ENCODE data around the gene NPB.

NPB gene

DNA sequence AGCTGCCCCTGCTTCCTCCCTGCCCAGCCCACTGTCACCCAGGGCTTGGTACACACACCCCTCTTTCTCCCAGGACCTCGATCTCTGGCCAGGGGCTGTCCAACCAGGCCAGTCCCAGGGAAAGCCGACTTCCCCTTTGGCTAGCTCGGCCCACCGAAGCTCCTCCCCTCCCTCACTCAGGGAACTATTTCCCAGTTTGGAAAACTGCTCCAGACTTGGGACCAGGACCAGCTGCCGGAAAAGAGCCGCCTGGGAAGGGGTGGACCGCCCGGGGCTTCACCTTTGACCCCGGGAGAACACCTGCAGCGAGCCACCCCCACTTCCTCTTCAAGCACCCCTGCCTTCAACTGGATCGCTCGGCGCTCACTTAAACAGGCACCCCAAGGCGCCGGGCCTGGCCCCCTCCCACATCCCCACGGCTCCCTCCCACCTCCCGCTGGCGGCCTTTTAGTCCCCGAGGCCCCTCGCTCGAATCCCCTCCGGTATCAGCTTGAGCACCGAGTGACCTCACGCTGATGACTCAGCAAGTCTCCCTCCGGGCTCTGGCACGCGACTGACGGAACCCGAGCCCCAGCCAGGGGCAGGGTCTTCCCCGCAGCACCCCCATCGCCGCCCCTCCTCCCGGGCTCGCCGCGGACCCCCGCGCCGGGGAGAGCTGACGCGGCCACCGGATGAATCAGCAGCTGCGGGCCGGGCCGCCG, 24.6 kb downstream of the NPB start:
- peak; percentile 42 to 58 (median 54) for DNase-seq (ENCODE audit: low read depth in 3 of 3)

DNA sequence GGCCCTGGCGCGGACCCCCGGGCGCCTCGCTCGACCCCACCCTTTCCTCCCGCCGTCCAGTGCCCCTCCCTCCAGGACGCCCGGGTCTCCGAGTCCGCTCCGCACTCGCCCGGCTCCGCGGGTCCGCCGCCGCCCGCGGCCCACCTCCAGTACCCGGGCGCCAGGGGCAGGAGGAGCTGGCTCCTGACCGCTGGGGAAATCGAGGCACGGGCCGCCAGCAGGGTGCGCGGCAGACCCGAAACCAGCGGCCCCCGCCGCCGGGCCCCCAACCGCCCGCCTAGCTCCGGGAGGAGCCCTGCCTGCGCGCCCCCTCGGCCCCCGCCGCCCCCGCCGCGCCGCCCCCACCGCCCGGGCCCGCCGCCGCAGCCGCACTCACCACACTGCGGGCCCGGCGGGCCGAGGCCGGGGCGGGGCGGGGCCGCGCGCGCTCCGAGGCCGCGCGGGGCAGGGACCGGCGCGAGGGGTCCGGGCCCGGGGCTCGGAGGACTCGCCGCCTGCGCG, 25.2 kb downstream of the NPB start:
- DNase-seq (ENCODE audit: low read depth in 3 of 3): peak in 2 of 3 experiments; percentile 38 to 40

GRCh38 chr17:81927653-81928543, 25.9 kb downstream of the NPB start, which contains the start of gene MAFG:
TSS of gene MAFG (minus strand) at chr17:81927735. CDS start at chr17:81923185, 4,550 bp downstream.
- peak; percentile 80 to 81 (median 80) for DNase-seq (ENCODE audit: low read depth in 3 of 3)

- DNase-seq (ENCODE audit: low read depth in 3 of 3): no peak
These were observed 26.7 kb downstream of the NPB start for GRCh38 chr17:81928544-81929252.

GRCh38 chr17:81929253-81930141, 27.5 kb downstream of the NPB start:
- no peak for DNase-seq (ENCODE audit: low read depth in 3 of 3)

GRCh38 chr17:81930142-81931125, 28.4 kb downstream of the NPB start:
- no peak for DNase-seq (ENCODE audit: low read depth in 3 of 3)

DNA sequence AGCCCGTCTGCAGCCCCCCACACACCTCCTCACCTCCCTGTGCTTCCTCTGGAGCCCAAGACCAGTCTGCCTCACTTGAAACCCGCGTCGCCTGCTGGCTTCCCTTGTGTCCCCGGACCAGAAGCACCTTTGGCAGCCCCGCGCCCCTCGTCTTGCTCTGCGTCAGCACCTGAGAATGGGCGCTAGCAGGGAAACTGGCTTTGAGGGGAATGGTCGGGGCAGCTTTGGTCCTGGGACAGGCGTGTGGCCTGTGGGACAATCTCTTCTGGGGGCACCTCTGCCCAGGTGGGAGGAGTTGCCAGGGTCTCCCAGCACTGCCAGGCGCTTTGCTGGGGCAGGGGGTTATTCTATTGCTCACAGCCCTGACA, 29.1 kb downstream of the NPB start:
- no peak for DNase-seq (ENCODE audit: low read depth in 3 of 3)

DNA sequence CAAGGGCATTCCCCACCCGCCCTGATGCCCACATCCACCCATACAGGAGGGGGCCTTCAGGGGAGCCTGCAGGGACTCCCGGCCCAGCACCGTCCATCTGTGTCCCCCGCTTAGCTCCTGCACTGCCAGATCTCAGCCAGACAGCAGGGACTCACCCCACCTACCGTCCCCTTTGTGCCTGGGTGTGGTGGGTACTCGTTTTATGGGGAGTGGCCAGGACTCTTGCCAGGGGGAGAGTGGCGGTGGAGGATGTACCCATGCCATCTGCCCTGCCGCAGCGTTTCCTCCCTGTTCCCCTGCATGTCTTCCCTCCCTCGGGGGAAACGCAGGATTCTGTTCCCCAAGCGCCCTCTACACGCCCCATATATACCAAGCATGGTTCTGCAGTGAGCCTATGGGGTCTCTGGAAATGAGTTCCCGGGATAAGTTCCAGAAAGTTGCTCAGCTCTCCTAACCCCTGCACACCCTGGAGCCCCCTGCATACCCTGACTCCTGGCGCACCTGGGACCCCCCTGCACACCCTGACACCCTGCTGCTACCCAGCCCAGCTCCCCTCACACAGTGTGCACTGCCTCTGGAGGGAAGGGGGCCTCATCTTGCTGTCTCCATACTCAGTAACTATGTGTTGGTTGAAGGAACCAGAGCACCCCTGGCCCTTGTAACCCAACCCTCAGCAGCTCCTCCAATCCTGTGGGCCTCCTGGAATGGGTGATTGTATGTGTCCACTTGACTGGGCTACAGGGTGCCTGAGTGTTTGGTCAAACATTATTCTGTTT, 29.7 kb downstream of the NPB start:
- DNase-seq (ENCODE audit: low read depth in 3 of 3): no peak

GRCh38 chr17:81932333-81932983, 30.4 kb downstream of the NPB start:
- DNase-seq (ENCODE audit: low read depth in 3 of 3): no peak

DNA sequence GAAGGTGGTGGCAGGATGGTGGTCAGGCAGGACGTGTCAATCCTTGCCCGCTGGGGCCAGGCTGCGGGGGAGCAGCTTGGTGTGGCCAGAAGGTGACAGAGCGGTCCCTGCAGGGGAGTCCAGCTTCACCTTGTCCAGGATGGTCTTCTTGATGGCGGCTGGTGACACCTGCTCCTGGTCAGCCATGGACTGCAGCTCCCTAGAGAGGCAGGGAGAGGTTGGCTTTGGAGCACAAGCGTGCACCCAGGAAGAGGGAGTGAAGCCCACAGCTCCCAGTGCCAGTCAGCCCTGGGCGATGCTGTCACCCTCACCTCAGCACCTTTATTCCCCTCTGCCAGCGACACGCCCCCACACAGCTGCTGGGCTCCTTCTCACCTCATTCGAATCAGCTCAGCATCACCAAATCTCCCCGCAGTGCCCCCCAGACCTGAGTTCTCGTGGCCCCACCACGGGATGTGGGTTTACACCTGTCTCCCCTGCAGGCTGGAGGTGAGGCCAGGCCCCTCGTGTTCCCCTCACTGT, 31.2 kb downstream of the NPB start:
- DNase-seq (ENCODE audit: low read depth in 3 of 3): no peak

- DNase-seq (ENCODE audit: low read depth in 3 of 3): no peak
These were observed 32.2 kb downstream of the NPB start for GRCh38 chr17:81934098-81934757.

GRCh38 chr17:81934850-81935708, 33.0 kb downstream of the NPB start:
- no peak for DNase-seq (ENCODE audit: low read depth in 3 of 3)

DNA sequence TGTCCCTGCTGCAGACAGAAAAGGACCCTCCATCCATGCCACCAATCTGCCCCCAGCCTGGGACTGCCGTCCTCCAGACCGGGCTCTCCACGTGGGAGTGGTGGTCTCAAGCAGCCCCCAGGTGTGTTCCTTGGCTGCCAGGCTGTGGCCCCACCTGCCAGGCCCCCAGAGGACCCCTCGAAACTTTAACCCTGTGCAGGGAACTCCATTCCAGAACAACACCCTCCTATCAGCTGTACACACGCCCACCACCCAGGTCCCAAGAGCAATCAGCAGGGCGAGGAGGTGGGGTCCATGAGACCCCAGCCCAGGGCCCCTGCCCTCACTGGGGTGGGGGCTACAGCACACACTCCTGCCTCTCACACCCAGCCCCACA, 33.7 kb downstream of the NPB start:
- DNase-seq (ENCODE audit: low read depth in 3 of 3): no peak

DNA sequence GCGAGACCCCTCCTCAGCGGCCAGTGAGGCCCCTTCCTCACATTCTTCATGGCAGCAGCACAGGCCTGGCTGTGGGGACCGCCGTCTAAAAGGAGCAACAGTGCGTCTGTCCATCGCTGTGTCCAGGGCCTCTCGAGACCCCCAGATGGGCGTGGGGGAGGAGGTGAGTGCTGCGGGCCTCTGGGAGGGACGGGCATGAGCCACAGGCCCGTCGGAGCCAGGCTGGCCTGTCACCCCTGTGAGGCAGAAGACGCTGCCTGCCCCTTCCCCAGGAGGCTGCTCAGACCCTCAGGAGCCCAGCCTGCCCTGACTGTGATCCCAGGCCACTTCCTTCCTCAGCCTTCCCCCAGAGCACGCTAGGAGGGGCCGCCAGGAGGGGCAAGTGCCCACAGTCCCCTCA, 37.2 kb downstream of the NPB start:
- DNase-seq (ENCODE audit: low read depth in 3 of 3): no peak

GRCh38 chr17:81939881-81940385, 37.9 kb downstream of the NPB start:
- no peak for DNase-seq (ENCODE audit: low read depth in 3 of 3)
